Retinal pigment epithelial cell (primary cell): ENCODE data around the gene SLC39A1.
A peak's percentile ranks its signal among the peaks of the same experiment; 100 is the strongest.

Source experiments
- DNase-seq: peaks from one replicate; pipeline ENCODE4 v3.0.0-alpha.2; 2010; ENCODE audit warnings: low read depth
- H3K4me3 ChIP-seq: 2 replicates; pipeline ENCODE4 v1.5.1; 2011; ENCODE audit warnings: mild to moderate bottlenecking, low read length, control low read depth, moderate library complexity
- CTCF ChIP-seq: conservative IDR thresholded peaks from 2 replicates; pipeline ENCODE4 v1.5.1; 2011; ENCODE audit warnings: low read depth, low read length, control low read depth, inconsistent platforms

SLC39A1 gene

GRCh38 chr1:153973071-153973470, 9.7 kb upstream of the SLC39A1 start:
- no peak overlapping the region for H3K4me3 ChIP-seq
- DNase-seq: no peak
- TF ChIP-seq CTCF: no peak

- no peak overlapping the region for H3K4me3 ChIP-seq
- TF ChIP-seq CTCF: no peak
- DNase-seq: no peak
Measured at GRCh38 chr1:153970346-153970745, 7.0 kb upstream of the SLC39A1 start.

GRCh38 chr1:153968972-153969371, 5.6 kb upstream of the SLC39A1 start:
- no peak for DNase-seq
- TF ChIP-seq CTCF: no peak
- peak overlapping the region; percentile 38 for H3K4me3 ChIP-seq

- no peak for DNase-seq
- peak overlapping the region; percentile 38 for H3K4me3 ChIP-seq
- no peak for TF ChIP-seq CTCF
Measured at GRCh38 chr1:153968408-153968807, 5.1 kb upstream of the SLC39A1 start.

GRCh38 chr1:153968000-153968363, 4.6 kb upstream of the SLC39A1 start:
- TF ChIP-seq CTCF: no peak
- H3K4me3 ChIP-seq: peak overlapping the region; percentile 38
- no peak for DNase-seq

GRCh38 chr1:153967107-153967999, 4.0 kb upstream of the SLC39A1 start, which contains the start of gene CREB3L4:
Gene CREB3L4, plus strand, starts transcription at chr1:153967902. Its CDS starts 624 bp downstream, at chr1:153968526.
- TF ChIP-seq CTCF: peak; percentile 46

GRCh38 chr1:153963850-153964331, 554 bp upstream of the SLC39A1 start:
- peak overlapping the region; percentile 80 for H3K4me3 ChIP-seq
- TF ChIP-seq CTCF: no peak
- no peak for DNase-seq

More at GRCh38 chr1:153967107-153967999, 4.0 kb upstream of the SLC39A1 start, which contains the start of gene CREB3L4:
- DNase-seq: peak; percentile 97
- H3K4me3 ChIP-seq: peak within 1 kb of the TSS; percentile 38
